COR-L47 (cell line): Measurements from ENCODE around the gene IGLL1.
"Not testable (repeated sequence)": the region's sequence is repeated elsewhere in the genome, so short reads cannot be mapped to it uniquely, and the experiment has no call there.

Experiments used
- DNase-seq: peaks from one replicate; lab custom pipeline; 2025; lab: John Stamatoyannopoulos, UW

The IGLL1 gene

GRCh38 chr22:23562186-23562585 lies 17.9 kb downstream of the IGLL1 start:
- no peak for DNase-seq

DNA sequence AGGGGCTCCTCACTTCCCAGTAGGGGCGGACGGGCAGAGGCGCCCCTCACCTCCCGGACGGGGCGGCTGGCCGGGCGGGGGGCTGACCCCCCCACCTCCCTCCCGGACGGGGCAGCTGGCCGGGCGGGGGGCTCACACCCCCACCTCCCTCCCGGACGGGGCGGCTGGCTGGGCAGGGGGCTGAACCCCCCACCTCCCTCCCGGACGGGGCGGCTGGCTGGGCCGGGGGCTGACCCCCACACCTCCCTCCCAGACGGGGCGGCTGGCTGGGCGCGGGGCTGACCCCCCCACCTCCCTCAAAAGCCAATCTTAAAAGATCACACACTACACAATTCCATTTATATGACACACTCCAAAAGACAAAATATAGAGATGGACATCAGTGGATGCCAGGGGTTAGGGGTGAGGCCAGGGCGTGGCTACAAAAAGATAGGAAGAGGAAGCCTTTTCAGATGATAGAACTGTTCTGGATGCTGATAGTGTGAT lies 19.0 kb downstream of the IGLL1 start:
- DNase-seq: not testable (repeated sequence)

- DNase-seq: not testable (repeated sequence)
Measured at GRCh38 chr22:23560215-23560614, 19.9 kb downstream of the IGLL1 start.

DNA sequence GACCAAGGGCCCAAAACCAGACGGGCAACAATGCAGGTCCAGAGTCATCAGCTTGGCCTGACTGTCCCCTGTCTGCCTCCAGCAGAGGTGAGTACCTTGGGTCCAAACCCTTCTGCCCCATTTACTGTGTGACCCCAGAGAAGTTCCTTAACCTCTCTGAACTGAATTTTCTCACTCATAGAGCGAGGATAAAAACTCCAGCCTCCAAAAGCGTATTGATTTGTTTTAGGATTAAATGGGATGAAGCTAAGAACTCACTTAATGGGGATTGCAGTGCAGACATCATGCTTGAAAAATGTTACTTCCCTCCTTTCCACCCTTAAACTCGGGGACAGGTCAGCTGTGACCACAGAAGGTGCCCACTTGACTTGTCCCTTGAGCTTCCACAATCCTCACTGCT lies 22.6 kb downstream of the IGLL1 start:
- no peak for DNase-seq

- DNase-seq: no peak
Measured at GRCh38 chr22:23557036-23557435, 23.1 kb downstream of the IGLL1 start.

- DNase-seq: no peak
Measured at GRCh38 chr22:23556026-23556620, 24.0 kb downstream of the IGLL1 start.

DNA sequence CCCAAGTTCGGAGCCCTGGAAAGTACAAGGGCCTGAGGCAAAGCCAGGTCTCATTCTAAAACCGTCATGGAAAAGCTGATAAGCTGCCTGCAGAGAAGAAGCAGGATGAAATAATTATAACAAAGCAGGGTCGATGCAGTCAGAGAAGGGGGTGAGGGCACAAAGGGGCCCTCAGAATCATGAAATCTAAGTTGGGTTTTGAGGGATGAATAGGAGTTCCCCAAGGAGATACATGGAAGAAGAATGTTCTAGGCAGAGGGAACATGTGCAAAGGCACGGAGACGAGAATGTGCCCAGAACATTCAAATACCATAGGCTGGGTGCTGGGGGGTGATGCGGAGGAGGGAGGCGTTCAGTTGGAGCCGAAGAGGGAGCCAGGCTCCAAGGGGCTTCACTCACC lies 25.0 kb downstream of the IGLL1 start:
- no peak for DNase-seq

DNA sequence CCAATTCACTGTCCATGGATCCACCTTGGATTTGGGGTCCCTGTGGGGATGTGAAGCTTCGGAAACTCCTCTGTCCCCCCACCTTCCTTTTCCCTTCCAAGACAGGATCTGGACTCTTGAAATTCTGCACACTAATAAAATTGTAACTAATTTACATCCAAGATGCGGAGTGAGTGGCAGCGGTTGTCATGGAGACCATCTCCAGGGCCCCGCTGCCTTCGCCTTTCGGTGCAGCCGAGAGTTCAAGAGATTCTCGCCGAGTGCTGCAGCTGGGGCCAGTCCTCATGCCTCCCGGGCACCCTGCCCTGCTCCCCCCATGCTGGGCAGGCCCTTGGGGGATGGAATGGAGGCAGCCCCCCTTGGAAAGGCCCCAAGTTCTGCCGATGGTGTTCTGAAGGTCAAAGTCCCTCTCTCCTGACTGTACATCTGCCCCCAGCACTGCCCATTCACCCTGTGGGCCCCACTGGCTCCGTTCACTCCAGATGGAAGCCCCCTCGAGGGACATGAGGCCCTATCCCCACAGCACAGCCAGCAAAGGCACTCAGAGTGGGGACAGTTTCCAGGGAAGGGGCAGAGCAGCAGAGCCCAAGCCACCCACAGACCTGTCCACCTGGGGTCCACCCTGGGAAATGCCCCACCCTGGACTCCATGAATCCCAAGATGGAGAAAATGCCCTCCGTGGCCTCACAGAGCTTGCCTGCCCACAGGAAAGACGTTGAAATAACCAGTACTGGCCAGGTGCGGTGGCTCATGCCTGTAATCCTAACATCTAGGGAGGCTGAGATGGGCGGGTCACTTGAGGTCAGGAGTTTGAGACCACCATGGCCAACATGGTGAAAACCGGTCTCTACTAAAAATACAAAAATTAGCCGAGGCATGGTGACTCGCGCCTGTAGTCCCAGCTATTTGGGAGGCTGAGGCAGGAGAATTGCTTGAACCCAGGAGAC lies 25.9 kb downstream of the IGLL1 start:
- no peak for DNase-seq

DNA sequence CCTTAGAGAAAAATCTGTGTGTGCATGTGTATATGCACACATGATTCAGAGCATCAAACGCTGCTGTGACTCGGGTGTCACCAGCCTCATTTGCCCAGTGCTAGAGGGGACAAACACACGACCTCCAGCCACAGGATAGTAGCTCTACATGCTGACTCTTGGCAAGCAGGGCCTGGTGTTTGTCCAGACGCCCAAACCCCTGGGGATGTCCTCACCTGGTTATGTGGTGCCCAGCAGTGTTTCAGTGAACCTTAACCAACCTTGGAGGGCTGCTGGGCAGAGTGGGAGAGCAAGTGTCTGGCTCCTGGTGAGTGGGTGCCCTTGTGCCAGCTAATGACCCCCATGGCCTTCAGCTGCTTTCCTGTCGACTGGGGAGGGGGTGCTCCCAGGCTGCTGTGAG lies 26.7 kb downstream of the IGLL1 start:
- DNase-seq: no peak

GRCh38 chr22:23552573-23552972 lies 27.5 kb downstream of the IGLL1 start:
- no peak for DNase-seq

- no peak for DNase-seq
Measured at GRCh38 chr22:23551385-23551784, 28.7 kb downstream of the IGLL1 start.

GRCh38 chr22:23550049-23550650 lies 29.9 kb downstream of the IGLL1 start:
- no peak for DNase-seq

GRCh38 chr22:23549198-23549595 lies 30.9 kb downstream of the IGLL1 start:
- DNase-seq: no peak

- DNase-seq: no peak
Measured at GRCh38 chr22:23548501-23549197, 31.4 kb downstream of the IGLL1 start.

DNA sequence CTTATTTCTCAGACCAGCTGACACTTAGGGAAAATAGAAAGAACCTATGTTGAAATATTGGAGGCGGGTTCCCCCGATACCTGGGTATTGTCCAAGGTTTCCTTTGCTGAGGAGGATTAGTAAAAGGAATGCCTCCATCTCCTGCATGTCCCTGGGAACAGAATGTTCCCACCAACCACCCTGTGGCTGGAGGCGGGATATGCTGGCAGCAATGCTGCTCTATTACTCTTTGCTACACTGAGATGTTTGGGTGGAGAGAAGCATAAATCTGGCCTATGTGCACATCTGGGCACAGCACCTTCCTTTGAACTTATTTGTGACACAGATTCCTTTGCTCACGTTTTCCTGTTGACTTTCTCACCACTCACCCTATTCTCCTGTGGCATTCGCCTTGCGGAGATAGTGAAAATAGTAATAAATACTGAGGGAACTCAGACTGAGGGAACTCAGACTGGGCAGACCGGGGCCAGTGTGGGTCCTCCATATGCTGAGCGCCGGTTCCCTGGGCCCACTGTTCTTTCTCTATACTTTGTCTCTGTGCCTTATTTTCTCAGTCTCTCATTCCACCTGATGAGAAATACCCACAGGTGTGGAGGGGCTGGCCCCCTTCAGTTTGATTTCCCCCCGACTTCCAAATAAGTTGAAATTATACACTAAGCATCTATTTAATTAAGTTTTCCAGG lies 32.1 kb downstream of the IGLL1 start:
- DNase-seq: no peak

- not testable (repeated sequence) for DNase-seq
Measured at GRCh38 chr22:23547382-23547781, 32.7 kb downstream of the IGLL1 start.

- DNase-seq: no peak
Measured at GRCh38 chr22:23544852-23545251, 35.2 kb downstream of the IGLL1 start.

- not testable (repeated sequence) for DNase-seq
Measured at GRCh38 chr22:23543506-23544000, 36.5 kb downstream of the IGLL1 start.

DNA sequence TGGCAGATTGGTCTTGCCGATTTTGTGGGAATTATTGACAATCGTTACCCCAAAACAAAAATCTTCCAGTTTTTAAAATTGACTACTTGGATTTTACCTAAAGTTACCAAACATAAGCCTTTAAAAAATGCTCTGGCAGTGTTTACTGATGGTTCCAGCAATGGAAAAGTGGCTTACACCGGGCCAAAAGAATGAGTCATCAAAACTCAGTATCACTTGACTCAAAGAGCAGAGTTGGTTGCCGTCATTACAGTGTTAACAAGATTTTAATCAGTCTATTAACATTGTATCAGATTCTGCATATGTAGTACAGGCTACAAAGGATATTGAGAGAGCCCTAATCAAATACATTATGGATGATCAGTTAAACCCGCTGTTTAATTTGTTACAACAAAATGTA lies 37.2 kb downstream of the IGLL1 start:
- DNase-seq: no peak

DNA sequence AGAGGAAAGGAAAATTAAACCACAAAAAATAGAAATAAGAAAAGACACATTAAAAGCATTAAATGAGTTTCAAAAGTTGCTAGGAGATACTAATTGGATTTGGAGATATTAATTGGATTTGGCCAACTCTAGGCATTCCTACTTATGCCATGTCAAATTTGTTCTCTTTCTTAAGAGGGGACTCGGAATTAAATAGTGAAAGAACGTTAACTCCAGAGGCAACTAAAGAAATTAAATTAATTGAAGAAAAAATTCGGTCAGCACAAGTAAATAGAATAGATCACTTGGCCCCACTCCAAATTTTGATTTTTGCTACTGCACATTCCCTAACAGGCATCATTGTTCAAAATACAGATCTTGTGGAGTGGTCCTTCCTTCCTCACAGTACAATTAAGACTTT lies 37.7 kb downstream of the IGLL1 start:
- not testable (repeated sequence) for DNase-seq

DNA sequence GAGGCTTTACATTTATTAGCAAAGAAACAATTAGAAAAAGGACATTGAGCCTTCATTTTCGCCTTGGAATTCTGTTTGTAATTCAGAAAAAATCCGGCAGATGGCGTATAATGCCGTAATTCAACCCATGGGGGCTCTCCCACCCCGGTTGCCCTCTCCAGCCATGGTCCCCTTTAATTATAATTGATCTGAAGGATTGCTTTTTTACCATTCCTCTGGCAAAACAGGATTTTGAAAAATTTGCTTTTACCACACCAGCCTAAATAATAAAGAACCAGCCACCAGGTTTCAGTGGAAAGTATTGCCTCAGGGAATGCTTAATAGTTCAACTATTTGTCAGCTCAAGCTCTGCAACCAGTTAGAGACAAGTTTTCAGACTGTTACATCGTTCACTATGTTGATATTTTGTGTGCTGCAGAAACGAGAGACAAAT lies 38.2 kb downstream of the IGLL1 start:
- DNase-seq: not testable (repeated sequence)
